ENCODE data around the gene TMEM50B.

GRCh38 chr21:33522953-33523349 is 43.2 kb upstream of the TMEM50B start:
- TF ChIP-seq POLR2A (IDR thresholded peaks at IDR 0.05), result no peak
- no peak for TF ChIP-seq POLR2AphosphoS5 (IDR thresholded peaks at IDR 0.05)
- no peak for TF ChIP-seq CTCF (IDR thresholded peaks at IDR 0.05)
- no peak for TF ChIP-seq EP300 (IDR thresholded peaks at IDR 0.05)
